ENCODE measurements around the gene TBC1D16. TPM values are rescaled to one million over a fixed set of nuclear protein-coding genes. Genes with fewer than 3 reads are reported as not detected.
"Not testable (repeated sequence)": the region's sequence is repeated elsewhere in the genome, so short reads cannot be mapped to it uniquely, and the experiment has no call there.

TBC1D16 gene
- polyA plus RNA-seq, 1 donor, result 37.2 TPM

DNA sequence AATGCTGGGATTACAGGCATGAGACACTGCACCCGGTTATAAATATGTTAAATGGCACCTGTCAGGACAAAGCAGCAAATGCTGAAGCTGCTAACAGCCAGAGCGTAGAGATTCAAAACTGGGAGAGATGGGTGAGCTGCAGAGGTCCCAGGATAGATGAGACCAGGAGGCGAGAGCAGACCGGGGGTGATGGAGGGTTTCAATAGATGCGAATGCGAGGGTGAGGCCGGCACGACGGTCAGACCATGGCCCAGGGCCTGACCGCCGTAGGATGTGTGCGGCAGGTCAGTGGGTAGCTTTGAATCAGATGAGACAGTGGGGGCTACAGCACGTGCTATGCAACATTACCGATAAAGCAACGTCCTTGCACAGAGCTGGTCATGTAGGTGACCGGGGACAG lies 15.0 kb upstream of the TBC1D16 start:
- no peak for DNase-seq

DNA sequence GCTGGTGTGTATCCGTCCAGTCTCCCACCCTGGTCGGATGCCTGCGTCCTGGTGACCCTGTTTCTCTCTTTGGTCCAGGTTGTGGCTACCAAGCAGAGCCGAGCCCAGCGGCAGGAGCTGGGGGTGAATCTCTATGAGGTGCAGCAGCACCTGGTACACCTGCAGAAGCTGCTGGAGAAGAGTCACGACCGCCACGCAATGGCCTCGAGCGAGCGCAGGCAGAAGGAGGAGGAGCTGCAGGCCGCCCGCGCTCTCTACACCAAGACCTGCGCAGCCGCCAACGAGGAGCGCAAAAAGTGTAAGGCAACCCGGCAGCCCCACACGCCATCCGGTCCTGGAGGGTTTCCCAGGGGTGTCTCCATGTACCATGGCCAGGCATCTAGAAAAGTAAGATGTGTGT lies 14.3 kb upstream of the TBC1D16 start:
- DNase-seq, result no peak

GRCh38 chr17:80047176-80047575 lies 11.5 kb upstream of the TBC1D16 start:
- no peak for DNase-seq

DNA sequence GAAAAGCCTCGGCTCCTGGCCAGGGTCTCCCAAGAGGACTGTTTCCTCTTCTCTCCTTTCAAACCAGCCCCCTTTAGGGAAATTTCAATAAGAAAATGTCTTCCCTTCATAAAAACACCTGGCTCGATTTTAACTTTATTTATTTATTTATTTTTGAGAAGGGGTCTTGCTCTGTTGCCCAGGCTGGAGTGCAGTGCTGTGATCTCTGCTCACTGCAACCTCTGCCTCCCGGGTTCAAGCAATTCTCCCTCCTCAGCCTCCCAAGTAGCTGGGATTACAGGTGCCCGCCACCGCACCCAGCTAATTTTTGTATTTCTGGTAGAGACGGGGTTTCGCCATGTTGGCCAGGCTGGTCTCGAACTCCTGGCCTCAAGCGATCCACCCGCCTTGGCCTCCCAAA lies 11.0 kb upstream of the TBC1D16 start:
- DNase-seq, result not testable (repeated sequence)

GRCh38 chr17:80045703-80046102 lies 10.0 kb upstream of the TBC1D16 start:
- DNase-seq, result no peak

DNA sequence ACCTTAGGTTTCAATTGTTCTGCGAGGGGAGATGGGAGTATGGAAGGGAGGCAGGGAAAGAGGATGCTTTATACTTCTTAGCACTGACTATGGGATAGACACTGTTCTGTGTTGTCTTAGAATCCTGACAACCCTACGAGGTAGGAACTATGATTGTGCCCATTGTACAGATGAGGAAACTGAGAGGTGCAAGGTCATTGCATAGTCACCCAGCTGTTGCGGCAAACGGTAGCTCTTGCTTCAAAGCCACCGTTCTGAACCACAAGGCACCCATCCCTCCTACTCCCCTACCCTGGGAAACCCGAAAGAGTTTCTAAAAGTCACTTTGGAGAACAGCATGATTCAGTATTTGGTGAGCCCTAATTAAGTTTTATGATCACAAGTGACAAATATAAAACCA lies 8.3 kb upstream of the TBC1D16 start:
- no peak for DNase-seq

GRCh38 chr17:80036715-80037477 lies 1.2 kb upstream of the TBC1D16 start:
- no peak for DNase-seq

DNA sequence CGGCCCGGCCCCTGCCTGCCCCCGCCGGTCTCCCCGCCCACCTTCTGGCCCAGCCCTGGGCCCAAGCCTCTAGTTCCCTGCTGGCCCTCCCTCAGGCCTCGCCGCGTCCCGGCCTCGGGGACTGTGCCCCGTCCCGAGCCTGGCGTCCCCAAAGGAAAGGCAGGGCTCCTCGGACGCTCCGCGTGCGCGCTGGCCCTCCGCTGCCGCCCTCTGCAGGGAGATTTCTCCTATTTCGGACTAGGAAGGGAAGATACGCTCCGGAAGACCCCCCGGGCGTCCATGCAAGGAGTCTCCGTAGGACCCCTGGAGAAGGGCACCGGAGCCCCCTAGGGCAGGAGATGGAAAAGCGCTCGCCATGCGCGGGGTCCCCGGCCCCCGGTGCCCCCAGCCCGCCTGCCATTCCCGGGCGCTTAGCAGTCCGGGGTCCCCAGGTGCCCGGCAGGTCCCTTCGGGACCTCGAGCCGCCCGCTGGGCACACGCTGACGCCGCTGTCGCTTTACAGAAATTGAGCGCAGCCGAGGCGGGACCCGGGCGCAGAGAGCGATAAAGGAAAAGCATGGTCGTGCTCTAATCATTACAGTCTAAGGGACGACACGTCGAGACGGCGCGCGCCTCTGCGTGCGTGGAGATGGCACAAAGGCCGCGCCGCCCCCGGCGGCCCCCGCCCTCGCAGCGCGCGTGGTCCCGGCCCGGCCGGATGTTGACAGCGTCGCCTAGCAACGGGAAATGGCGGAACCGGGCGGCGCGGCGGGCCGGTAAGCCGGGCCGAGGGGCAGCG lies 454 bp upstream of the TBC1D16 start, which contains the start of gene CCDC40:
CCDC40 (plus strand) TSS at position 706 of the 778 bp plus-strand sequence; CDS start at position 727, 21 bp downstream.
- peak; percentile 92 for DNase-seq

DNA sequence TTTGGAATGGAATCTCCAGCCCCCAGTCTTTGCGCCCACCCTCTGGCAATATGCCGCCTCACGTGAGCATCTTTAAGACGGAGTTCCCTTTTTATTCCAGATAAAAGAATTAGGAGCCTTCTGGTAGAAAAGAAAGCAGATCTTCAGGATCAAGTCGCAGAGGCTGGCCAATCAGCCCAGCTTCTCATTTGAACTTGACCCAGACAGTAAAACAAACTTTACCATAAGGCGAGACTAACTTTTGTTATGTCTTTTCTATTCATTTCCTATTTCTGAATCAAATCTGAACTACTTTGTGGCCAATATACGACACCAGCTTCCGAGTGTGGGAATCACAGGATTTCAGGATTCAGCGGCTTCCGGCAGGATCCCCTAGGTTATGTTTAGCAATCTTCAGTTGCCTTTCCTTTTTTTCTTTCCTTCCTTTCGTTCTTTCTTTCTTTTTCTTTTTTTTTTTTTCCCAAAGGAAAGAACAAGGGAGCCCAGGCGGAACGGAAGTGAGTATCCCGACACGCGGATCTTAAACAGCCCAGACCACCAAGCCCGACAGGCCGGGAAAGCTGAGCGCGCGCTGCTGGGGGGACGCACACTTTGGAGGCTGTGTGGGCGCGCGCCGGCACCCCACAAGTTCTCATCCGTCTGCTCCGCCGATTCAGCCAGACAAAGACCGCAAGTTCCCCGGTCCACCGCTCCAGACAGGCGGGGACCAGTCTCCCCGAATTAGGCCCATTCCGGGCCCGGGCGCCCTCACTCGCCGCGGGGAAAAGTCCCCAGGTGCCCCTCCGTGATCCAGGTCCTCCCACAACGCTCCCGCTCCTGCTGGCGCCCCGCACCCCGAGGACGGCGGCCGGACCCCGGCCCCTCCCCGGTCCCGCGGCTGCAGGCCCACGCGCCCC lies 633 bp downstream of the TBC1D16 start:
- no peak for DNase-seq

DNA sequence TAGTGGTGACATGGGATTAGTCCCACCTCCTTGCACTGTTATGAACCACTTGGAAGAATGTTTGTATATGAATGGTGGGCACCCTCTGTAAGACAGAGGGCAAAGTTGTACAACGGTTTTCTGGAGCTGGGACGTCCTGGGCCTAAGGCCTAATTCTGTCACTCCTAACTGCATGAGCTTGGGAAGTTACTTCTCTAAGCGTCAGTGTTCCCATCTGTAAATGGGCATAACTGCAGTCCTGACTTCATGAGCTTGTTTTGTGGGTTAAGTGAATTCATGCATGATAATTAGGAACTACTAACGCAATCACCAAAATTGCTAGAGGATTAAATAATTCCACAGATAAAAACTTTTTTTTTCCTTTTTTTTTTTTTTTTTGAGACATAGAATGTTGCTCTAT lies 1.8 kb downstream of the TBC1D16 start:
- no peak for DNase-seq

GRCh38 chr17:80032614-80033171 lies 3.0 kb downstream of the TBC1D16 start:
- no peak for DNase-seq

GRCh38 chr17:80031691-80032430 lies 3.8 kb downstream of the TBC1D16 start:
- no peak for DNase-seq

DNA sequence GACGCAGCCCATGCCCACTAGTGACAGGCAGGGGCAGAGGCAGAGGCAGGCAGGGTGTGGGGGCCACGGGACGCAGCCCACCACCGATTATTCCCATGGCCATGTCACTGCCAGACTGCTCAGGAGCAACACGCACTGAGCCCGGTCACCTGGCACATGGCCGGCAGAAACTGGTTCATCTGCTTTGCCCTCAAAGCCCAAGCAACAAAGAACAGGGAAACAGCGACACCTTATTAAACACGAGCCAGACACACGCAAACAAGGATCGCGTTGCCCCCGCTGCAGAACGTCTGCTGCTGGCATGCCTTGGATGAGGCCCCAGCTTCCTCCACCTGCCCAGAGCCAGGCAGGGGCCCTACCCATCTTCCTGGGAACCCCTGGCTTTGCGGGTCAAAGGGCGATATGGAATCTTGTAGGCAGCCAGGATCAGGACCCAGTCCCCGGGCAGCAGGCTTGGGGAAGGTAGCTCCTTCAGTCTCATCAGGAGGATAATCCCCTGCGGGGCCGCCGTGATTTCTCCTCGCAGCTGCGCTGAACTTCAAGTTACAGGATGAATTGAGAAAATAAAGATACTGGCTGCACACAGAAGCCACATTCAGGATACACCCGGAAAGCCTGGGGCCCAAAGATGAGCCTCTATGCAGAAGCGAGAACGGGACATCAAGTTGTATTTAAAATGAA lies 4.8 kb downstream of the TBC1D16 start:
- DNase-seq, result no peak

DNA sequence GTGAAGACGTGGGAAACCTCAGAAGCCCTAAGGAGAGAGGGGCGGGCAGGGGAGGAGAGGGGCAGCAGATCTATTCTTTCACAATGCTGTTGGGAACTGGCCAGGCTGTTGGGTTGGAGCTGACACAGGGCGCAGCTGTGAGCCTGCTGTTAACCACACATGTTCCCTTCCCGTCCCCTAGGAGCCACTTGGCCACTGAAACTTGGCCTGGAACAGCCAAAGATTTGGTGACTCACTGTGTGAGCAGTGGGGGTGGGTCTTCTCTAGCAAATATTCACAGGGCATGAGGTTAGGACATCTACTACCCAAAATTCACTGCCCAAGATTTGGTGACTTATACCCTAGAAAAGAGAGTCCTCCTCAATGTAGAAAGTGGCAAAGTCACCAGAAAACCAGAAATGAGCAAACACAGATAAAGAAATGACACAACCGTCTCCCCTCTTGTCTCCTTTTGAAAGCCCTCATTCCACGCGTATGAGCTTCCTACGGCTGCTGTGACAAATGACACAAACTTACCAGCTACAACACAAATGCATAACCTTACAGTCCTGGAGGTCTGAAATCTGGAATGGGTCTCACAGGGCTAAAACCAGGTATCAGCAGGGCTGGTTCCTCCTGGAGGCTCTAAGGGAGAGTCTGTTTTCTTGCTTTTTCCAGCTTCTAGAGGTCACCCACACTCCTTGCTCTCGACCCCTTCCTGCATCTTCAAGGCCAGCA lies 6.3 kb downstream of the TBC1D16 start:
- peak; percentile 84 for DNase-seq

GRCh38 chr17:80028030-80028429 lies 7.6 kb downstream of the TBC1D16 start:
- DNase-seq, result no peak

DNA sequence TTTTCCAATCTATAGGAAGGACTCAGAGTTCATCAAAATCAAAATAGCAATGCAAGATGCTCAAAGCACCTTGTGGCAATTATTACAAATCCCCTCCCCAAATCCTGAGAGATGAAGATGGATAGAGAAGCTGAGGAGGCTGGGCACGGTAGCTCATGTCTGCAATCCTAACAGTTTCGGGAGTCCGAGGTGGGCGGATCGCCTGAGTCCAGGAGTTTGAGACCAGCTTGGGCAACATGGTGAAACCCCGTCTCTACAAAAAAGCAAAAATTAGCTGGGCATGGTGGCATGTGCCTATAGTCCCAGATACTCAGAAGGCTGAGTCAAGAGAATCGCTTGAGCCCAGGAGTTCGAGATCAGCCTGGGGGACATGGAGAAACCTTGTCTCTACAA lies 8.6 kb downstream of the TBC1D16 start:
- DNase-seq, result no peak

DNA sequence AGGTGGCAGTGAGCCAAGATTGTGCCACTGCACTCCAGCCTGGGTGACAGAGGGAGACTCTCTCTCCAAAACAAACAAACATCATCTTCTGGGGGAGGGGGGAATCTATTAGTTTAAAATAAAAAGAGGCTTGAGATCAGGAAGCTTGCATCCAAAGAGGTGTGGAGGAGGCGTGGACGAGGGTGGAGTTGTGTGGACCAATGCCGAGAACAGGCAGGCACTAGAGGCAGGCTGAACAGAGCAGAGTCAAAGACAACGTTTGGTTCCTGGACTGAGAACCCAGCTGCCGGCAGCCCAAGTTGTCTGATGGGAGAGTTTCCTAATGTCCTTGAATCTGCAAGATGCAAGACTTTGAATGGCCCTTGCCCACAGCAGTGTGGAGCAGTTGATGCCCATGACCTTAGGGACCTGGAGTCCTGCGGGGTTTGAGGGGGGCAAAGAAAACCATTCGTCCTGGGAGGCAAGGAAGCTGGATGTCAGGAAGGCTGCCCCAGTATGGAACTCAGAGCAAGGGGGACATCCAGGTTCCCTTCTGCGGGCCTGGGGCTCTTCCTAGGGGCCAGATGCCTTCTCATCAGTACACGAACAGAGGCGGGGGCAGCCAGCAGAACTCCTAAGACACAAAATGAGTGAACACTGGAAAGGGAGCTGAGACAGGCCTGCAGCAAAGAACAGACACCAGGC lies 9.2 kb downstream of the TBC1D16 start:
- DNase-seq, result no peak

- DNase-seq, result no peak
Measured at GRCh38 chr17:80025796-80026195, 9.9 kb downstream of the TBC1D16 start.

DNA sequence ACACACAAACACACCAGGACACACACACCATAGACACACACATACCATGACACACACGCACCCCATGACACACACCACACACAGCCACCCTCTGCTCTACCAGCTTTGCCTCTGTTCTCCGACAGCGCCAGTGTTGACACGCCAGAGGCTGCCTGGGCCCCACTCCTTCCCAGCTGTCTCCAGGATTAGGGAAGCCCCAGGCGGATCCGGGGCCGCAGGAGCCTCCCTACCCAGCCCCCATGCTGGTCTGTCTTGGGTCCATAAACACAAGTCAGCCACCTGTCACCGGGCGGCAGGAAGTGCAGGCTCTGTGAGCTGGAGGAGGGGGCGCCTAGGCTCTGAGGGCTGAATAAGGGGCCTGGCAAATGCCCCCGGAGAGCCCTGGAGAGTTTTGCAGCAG lies 10.5 kb downstream of the TBC1D16 start:
- no peak for DNase-seq

Measured in hindlimb muscle (tissue), 1 donor.